Lower leg skin (tissue), 3 donors: ENCODE data around the gene TAF15.

Source experiments
- CTCF ChIP-seq, 3 donors: fragments of 450-650 bp; IDR thresholded peaks; one replicate each; pipeline ENCODE4 v1.5.1; 2016; ENCODE audit warnings: antibody characterized with exemption in 3 of 3, mild to moderate bottlenecking in 3 of 3, moderate library complexity in 2 of 3
- POLR2A ChIP-seq, 2 donors: fragments of 450-650 bp; IDR thresholded peaks; one replicate each; pipeline ENCODE4 v1.6.1; 2016 to 2017; ENCODE audit warnings: antibody characterized with exemption in 2 of 2, mild to moderate bottlenecking in 1 of 2, moderate library complexity in 1 of 2

- TF ChIP-seq CTCF (IDR thresholded peaks at IDR 0.05), result no peak
- TF ChIP-seq POLR2A (IDR thresholded peaks at IDR 0.05), result no peak
Observed at GRCh38 chr17:35809855-35810461, 674 bp downstream of the TAF15 start.
